Hepatocyte (in vitro differentiated cells): ENCODE results near the gene CYP2A7. TPM values are rescaled to one million over a fixed set of nuclear protein-coding genes. Genes with fewer than 3 reads are reported as not detected.
"Not testable (repeated sequence)": the region's sequence is repeated elsewhere in the genome, so short reads cannot be mapped to it uniquely, and the experiment has no call there.

ENCODE experiments used
- DNase-seq: peaks from one replicate; pipeline ENCODE4 v3.0.0-alpha.2; 2016; ENCODE audit warnings: low spot score
- H2AFZ ChIP-seq: fragments of 200-600 bp; sonication (generic); 2 replicates; pipeline ENCODE4 v1.6.0; 2016; ENCODE audit warnings: antibody characterized with exemption, mild to moderate bottlenecking
- H3K27ac ChIP-seq: fragments of 200-600 bp; sonication (generic); 2 replicates; pipeline ENCODE4 v1.5.1; 2016; ENCODE audit warnings: mild to moderate bottlenecking
- H3K27me3 ChIP-seq: fragments of 200-600 bp; sonication (generic); 2 replicates; pipeline ENCODE4 v1.6.1; 2016
- H3K36me3 ChIP-seq: fragments of 200-600 bp; sonication (generic); replicated peaks from 2 replicates; pipeline ENCODE4 v1.5.1; 2016; ENCODE audit warnings: low read depth; ENCODE audit not compliant: insufficient read depth
- H3K4me1 ChIP-seq: fragments of 200-600 bp; sonication (generic); 2 replicates; pipeline ENCODE4 v1.5.1; 2016; ENCODE audit warnings: mild to moderate bottlenecking, moderate library complexity; ENCODE audit not compliant: insufficient read depth
- H3K4me2 ChIP-seq: fragments of 200-600 bp; sonication (generic); 2 replicates; pipeline ENCODE4 v1.6.0; 2016
- H3K4me3 ChIP-seq: fragments of 200-600 bp; sonication (generic); 2 replicates; pipeline ENCODE4 v1.5.1; 2016; ENCODE audit warnings: mild to moderate bottlenecking
- H3K79me2 ChIP-seq: fragments of 200-600 bp; sonication (generic); 2 replicates; pipeline ENCODE4 v1.6.0; 2017; ENCODE audit warnings: mild to moderate bottlenecking
- H3K9me2 ChIP-seq: fragments of 200-600 bp; sonication (generic); replicated peaks from 2 replicates; pipeline ENCODE4 v1.6.0; 2017; ENCODE audit warnings: mild to moderate bottlenecking; ENCODE audit not compliant: insufficient read depth
- H3K9me3 ChIP-seq: fragments of 200-600 bp; sonication (generic); 2 replicates; pipeline ENCODE4 v1.5.1; 2016; ENCODE audit warnings: low read depth, mild to moderate bottlenecking
- H4K20me1 ChIP-seq: fragments of 200-600 bp; sonication (generic); 2 replicates; pipeline ENCODE4 v1.6.0; 2016; ENCODE audit warnings: mild to moderate bottlenecking; ENCODE audit not compliant: insufficient read depth, poor library complexity, severe bottlenecking
- CTCF ChIP-seq: fragments of 200-600 bp; sonication (generic); IDR thresholded peaks from 2 replicates; pipeline ENCODE4 v1.5.1; 2016; ENCODE audit warnings: antibody characterized with exemption, mild to moderate bottlenecking; ENCODE audit not compliant: poor library complexity
- EZH2 ChIP-seq: fragments of 200-600 bp; sonication (generic); IDR thresholded peaks from 2 replicates; pipeline ENCODE4 v1.6.1; 2016; ENCODE audit warnings: antibody characterized with exemption, mild to moderate bottlenecking, borderline replicate concordance
- EZH2phosphoT487 ChIP-seq: fragments of 200-600 bp; sonication (generic); IDR thresholded peaks from one replicate; pipeline ENCODE4 v1.6.1; 2018; ENCODE audit warnings: antibody characterized with exemption, mild to moderate bottlenecking, low read depth, moderate library complexity; ENCODE audit not compliant: unreplicated experiment, severe bottlenecking
- WGBS: methylation state at CpG from one replicate; pipeline ENCODE4 v1.1.6; 2016; ENCODE audit warnings: low lambda C conversion rate; ENCODE audit errors: missing lambda C conversion rate; 5-methylcytosine and 5-hydroxymethylcytosine counted together
- polyA plus RNA-seq: library from polyadenylated mRNA; unstranded; fragments of >200 nt; fragmentation: Nextera tagmentation; extraction: Ambion mirVana; gene quantifications from 2 replicates; pipeline ENCODE4 v1.2.1, GENCODE V29; 2016
- total RNA-seq: library from RNA; depleted of rRNA; stranded (reverse); fragments of >200 nt; gene quantifications from 2 replicates; pipeline ENCODE4 v1.2.3, GENCODE V29; 2014

Gene CYP2A7
- total and polyA plus RNA-seq, 2 experiments from 2014 or later: not detected

DNA sequence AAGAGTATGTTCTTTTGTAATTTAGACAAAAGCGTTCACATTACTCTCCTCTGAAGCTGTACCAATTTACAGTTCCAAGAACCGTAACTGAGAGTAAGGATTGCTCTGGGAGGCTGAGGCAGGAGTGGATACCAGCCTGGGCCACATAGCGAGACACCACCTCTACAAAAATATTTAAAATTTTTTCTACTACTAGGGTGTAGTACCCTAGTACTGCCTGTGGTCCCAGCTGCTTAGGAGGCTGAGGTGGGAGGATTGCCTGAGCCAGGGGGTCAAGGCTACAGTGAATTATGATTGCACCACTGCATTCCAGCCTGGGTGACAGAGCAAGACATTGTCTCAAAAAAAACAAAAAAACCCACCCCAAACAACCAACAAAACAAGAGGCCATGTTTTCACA, 19.7 kb downstream of the CYP2A7 start:
- Histone ChIP-seq H3K4me3 (no peak overlapping the region), H3K9me2 (no peaks in the 10 kb centered on the region), H3K4me2 (no peak overlapping the region), H2AFZ (no peak overlapping the region), H3K36me3 (no peaks in the 10 kb centered on the region), H3K27me3 (no peaks in the 10 kb centered on the region), H3K4me1 (peaks cover 6% of the 10 kb centered on the region), H4K20me1 (no peaks in the 10 kb centered on the region), H3K27ac (peak overlapping the region; percentile 83), H3K9me3 (no peaks in the 10 kb centered on the region), H3K79me2 (no peaks in the 10 kb centered on the region)
- no peak for DNase-seq
- no peak for TF ChIP-seq EZH2phosphoT487
- WGBS: 94% methylated on average over 3 of the region's 3 CpGs

GRCh38 chr19:40858109-40858508, 23.9 kb downstream of the CYP2A7 start:
- H4K20me1 ChIP-seq: no peaks in the 10 kb centered on the region
- TF ChIP-seq EZH2 (no peak), EZH2phosphoT487 (no peak), CTCF (no peak)
- no peak overlapping the region for H3K4me3 ChIP-seq
- H3K9me3 ChIP-seq: no peaks in the 10 kb centered on the region
- no peak overlapping the region for H2AFZ ChIP-seq
- no peaks in the 10 kb centered on the region for H3K27me3 ChIP-seq
- 79% methylated on average over 5 of the region's 5 CpGs for WGBS
- no peaks in the 10 kb centered on the region for H3K79me2 ChIP-seq
- H3K27ac ChIP-seq: no peak overlapping the region
- H3K4me2 ChIP-seq: no peak overlapping the region
- peaks cover 3% of the 10 kb centered on the region for H3K4me1 ChIP-seq
- no peaks in the 10 kb centered on the region for H3K9me2 ChIP-seq
- DNase-seq: no peak
- no peaks in the 10 kb centered on the region for H3K36me3 ChIP-seq

GRCh38 chr19:40852467-40853152, 29.4 kb downstream of the CYP2A7 start:
- H3K9me3 ChIP-seq, H3K4me1 ChIP-seq, H3K4me2 ChIP-seq, H4K20me1 ChIP-seq, H3K4me3 ChIP-seq, H3K27me3 ChIP-seq, H3K79me2 ChIP-seq, H3K36me3 ChIP-seq, H2AFZ ChIP-seq, DNase-seq, H3K9me2 ChIP-seq, H3K27ac ChIP-seq: not testable (repeated sequence)
- WGBS: 34% methylated on average over 2 of the region's 3 CpGs

DNA sequence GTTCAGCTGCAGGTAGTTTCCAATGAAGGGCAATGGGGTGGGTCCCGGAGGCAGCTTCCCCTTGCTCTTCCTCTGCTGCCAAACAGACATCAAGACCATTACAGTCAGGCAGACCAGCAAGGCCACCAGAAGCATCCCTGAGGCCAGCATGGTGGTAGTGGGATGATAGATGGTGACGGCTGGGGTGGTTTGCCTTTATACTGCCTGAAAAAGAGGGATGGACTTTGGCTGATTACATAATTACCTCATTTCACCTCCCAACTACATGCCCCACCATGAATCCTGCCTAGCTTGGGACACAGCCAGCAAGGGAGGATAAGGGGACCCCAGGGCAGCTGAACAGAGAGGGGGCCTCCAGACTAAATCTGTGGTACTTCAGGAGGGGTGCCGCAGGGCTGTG, 31.8 kb downstream of the CYP2A7 start, which contains the start of gene CYP2A6:
Gene CYP2A6, minus strand, starts transcription at position 171 of the 400 bp plus-strand sequence. Its CDS starts 21 bp downstream, at position 150.
- not testable (repeated sequence) for H3K79me2 ChIP-seq, H3K4me1 ChIP-seq, H3K9me2 ChIP-seq, DNase-seq, H2AFZ ChIP-seq, H3K4me3 ChIP-seq, H4K20me1 ChIP-seq, H3K9me3 ChIP-seq, H3K27me3 ChIP-seq, H3K36me3 ChIP-seq, H3K27ac ChIP-seq, H3K4me2 ChIP-seq
- WGBS: 90% methylated on average over 3 of the region's 3 CpGs

- not testable (repeated sequence) for H3K9me3 ChIP-seq, H3K4me2 ChIP-seq, H2AFZ ChIP-seq, H3K4me3 ChIP-seq, H3K4me1 ChIP-seq, H3K27me3 ChIP-seq, H3K36me3 ChIP-seq, DNase-seq, H3K9me2 ChIP-seq, H3K79me2 ChIP-seq, H4K20me1 ChIP-seq, H3K27ac ChIP-seq
- 87% methylated on average over 8 of the region's 8 CpGs for WGBS
These were observed 35.3 kb downstream of the CYP2A7 start for GRCh38 chr19:40846722-40847121.

GRCh38 chr19:40843653-40844052, 38.4 kb downstream of the CYP2A7 start:
- Histone ChIP-seq H3K4me2 (peak overlapping the region; percentile 68), H2AFZ (peak overlapping the region; percentile 68)
- DNase-seq: peak; percentile 27
- H3K4me3 ChIP-seq, H3K36me3 ChIP-seq, H3K27me3 ChIP-seq, H3K9me3 ChIP-seq, H3K79me2 ChIP-seq, H3K4me1 ChIP-seq, H3K27ac ChIP-seq, H3K9me2 ChIP-seq, H4K20me1 ChIP-seq: not testable (repeated sequence)
- WGBS: 14% methylated on average over 15 of the region's 19 CpGs

GRCh38 chr19:40842997-40843652, 38.9 kb downstream of the CYP2A7 start:
- DNase-seq: not testable (repeated sequence)
- peak overlapping the region; percentile 68 for H3K4me2 ChIP-seq

More at GRCh38 chr19:40842997-40843652, 38.9 kb downstream of the CYP2A7 start:
- H3K4me3 ChIP-seq, H3K79me2 ChIP-seq, H3K27ac ChIP-seq, H3K9me3 ChIP-seq, H3K36me3 ChIP-seq, H3K27me3 ChIP-seq, H4K20me1 ChIP-seq, H3K9me2 ChIP-seq, H3K4me1 ChIP-seq: not testable (repeated sequence)
- peak overlapping the region; percentile 68 for H2AFZ ChIP-seq
- 76% methylated on average over 10 of the region's 12 CpGs for WGBS
